ENCODE results near the gene SUMO3.

The SUMO3 gene

GRCh38 chr21:44764319-44765230, 53.3 kb downstream of the SUMO3 start:
- DNase-seq, result peak; percentile 14 to 36
- TF ChIP-seq GATA1 (IDR thresholded peaks at IDR 0.05; ENCODE audit: low read depth, low read length) (no peak), POLR2A (IDR thresholded peaks at IDR 0.05; ENCODE audit: low read length) (no peak)

DNA sequence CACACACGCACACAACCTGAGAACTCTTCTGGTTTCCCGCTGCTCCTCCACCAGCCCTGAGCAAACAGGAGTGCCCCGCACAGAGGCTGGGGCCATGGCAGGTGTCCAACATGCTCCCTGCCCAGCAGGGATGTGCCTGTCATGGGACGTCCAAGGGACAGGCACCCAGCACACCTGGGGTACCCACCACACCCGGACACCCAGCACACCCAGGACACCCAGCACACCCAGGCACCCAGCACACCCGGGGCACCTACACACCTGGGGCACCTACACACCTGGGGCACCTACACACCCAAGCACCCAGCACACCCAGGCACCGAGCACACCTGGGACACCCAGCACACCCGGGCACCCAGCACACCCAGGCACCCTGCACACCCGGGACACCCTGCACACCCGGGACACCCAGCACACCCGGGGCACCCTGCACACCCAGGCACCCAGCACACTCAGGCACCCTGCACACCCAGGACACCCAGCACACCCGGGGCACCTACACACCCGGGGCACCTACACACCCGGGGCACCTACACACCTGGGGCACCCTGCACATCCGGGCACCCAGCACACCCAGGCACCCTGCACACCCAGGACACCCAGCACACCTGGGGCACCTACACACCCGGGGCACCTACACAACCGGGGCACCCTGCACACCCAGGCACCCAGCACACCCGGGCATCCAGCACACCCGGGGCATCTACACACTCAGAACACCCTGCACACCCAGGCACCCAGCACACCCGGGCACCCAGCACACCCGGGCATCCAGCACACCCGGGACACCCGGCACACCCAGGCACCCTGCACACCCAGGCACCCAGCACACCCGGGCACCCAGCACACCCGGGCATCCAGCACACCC, 54.2 kb downstream of the SUMO3 start:
- no peak for DNase-seq
- TF ChIP-seq GATA1 (IDR thresholded peaks at IDR 0.05; ENCODE audit: low read depth, low read length), result no peak
- no peak for TF ChIP-seq POLR2A (IDR thresholded peaks at IDR 0.05; ENCODE audit: low read length)

GRCh38 chr21:44763050-44763378, 54.8 kb downstream of the SUMO3 start:
- no peak for DNase-seq
- TF ChIP-seq POLR2A (IDR thresholded peaks at IDR 0.05; ENCODE audit: low read length), result no peak
- no peak for TF ChIP-seq GATA1 (IDR thresholded peaks at IDR 0.05; ENCODE audit: low read depth, low read length)

DNA sequence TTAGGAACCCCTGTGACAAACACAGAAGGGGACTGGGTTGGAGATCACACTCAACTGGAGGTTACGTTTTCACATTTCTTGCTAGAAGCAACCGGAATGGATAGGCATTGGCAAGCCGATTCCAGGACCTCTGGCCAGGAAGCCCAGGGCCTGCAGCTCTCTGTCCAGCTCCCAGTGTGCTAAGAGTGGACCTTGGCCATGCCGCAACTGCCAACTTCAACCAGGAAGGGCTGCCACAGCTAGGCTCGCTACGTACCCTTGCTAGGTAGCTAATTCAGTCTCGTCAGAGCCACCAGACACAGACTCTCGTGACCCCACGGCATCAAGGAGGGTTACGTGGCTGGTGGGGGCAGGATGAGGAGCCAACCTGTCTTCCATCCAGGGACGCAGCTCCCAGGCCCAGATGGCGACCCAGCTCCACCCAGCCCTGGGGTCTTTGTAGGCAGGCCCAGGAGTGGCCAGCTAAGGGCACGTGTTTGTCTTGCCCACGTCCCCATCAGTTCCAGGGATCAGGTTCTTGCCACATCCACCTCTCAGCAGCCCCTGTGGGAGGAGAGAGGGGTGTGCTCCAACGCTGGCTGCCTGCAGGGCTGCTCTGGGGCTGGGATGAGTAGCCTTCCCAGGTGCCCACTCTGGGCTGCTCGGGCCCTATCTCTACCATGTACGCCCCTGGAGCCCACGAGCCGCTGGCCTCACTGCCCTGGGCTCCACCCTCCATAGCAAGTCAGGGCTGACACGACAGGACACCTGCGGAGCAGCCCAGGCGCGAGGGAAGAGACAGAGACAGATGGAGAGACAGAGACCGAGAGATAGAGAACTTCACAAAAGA, 55.4 kb downstream of the SUMO3 start:
- no peak for DNase-seq
- no peak for TF ChIP-seq GATA1 (IDR thresholded peaks at IDR 0.05; ENCODE audit: low read depth, low read length)
- TF ChIP-seq POLR2A (IDR thresholded peaks at IDR 0.05; ENCODE audit: low read length), result no peak

DNA sequence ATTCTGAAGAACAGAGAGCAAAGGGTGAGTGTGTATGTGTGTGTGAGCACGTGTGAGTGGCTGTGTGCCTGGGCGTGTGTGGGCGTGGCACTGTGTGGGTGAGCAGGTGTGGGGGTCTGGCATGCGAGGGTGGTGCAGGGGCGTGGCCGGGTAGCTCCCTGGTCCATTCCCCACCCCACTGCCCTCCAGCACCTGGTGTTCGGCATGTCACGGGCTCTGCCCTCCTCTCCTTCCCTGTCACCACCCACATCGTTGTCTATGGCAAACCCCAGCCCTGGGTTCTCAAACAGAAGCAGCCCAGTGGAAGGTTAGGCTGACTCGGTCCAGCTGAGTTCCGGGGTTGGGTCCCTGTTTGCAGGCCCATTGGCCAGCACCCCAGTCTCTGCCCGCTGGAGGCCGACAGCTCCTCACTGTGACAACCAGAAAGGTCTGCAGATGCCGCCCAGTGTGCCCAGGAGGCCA, 56.1 kb downstream of the SUMO3 start:
- no peak for DNase-seq
- TF ChIP-seq POLR2A (IDR thresholded peaks at IDR 0.05; ENCODE audit: low read length) (no peak), GATA1 (IDR thresholded peaks at IDR 0.05; ENCODE audit: low read depth, low read length) (no peak)

- DNase-seq, result peak in 1 of 2 experiments; percentile 12
- TF ChIP-seq GATA1 (IDR thresholded peaks at IDR 0.05; ENCODE audit: low read depth, low read length), result no peak
- TF ChIP-seq POLR2A (IDR thresholded peaks at IDR 0.05; ENCODE audit: low read length), result no peak
Measured at GRCh38 chr21:44761011-44761729, 56.7 kb downstream of the SUMO3 start.

DNA sequence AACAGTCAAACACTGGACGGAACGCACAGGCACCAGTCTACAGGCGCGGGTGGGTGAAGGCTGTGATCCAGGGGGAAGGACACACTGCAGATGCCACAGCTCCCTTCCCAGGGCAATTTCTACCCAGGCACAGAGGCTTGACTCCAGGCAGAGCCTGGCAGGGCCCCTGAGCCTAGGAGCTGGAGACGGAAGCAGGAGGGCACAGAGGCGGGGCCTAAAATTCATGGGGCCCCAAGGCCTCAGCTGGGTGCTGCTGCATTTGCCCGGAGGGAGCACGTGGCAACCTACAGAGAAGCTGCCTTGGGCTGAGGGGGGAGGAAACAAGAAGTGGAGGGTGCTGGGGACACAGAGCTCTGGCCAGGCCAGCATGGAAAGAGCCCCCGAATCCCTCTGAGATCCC, 57.5 kb downstream of the SUMO3 start:
- DNase-seq, result no peak
- TF ChIP-seq GATA1 (IDR thresholded peaks at IDR 0.05; ENCODE audit: low read depth, low read length), result no peak

- TF ChIP-seq GATA1 (IDR thresholded peaks at IDR 0.05; ENCODE audit: low read depth, low read length) (no peak), POLR2A (IDR thresholded peaks at IDR 0.05; ENCODE audit: low read length) (no peak)
- no peak for DNase-seq
Measured at GRCh38 chr21:44759628-44760285, 58.1 kb downstream of the SUMO3 start.

DNA sequence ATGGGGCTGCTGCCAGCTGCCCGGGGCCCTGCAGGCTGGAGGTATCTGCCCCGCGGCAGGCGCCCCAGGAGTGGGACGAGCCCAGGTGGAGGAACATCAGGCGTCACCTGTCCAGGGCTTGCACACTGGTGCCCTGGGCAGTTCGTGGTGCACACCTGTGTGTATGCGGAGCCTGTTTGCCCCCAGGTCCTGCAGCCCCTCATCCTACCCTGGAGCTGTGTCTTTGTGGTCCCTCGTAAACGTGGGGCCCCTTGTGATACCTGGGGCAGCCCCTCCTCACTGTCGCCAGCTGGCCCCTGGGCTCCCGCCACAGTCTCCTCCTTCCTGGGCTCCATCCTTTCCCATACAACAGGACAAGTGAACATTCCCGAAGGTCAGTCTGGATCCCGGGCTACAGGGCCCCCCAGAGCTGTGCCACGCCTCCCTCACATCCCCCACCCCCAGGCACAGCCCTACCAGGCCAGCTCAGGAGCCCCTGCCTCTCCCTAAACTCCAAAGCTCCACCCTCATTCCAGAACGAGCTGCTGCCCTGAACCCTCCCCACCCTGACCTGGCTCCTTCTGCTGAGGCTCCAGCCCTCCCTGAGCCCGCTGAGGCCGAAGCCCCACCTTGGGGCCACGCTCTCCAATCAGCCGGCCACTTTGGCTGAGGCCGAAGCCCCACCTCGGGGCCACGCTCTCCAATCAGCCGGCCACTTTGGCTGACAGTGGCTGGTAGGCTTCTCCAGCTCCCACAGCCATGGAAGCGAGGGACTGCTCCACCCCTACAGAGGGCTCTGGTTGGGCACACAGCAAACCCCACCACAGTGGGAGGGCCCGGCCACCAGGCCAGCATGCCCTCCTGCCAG, 58.9 kb downstream of the SUMO3 start:
- DNase-seq, result no peak
- no peak for TF ChIP-seq POLR2A (IDR thresholded peaks at IDR 0.05; ENCODE audit: low read length)
- no peak for TF ChIP-seq GATA1 (IDR thresholded peaks at IDR 0.05; ENCODE audit: low read depth, low read length)

GRCh38 chr21:44758141-44758561, 59.7 kb downstream of the SUMO3 start:
- TF ChIP-seq POLR2A (IDR thresholded peaks at IDR 0.05; ENCODE audit: low read length), result no peak
- no peak for TF ChIP-seq GATA1 (IDR thresholded peaks at IDR 0.05; ENCODE audit: low read depth, low read length)
- DNase-seq, result no peak

- no peak for DNase-seq
- TF ChIP-seq POLR2A (IDR thresholded peaks at IDR 0.05; ENCODE audit: low read length) (no peak), GATA1 (IDR thresholded peaks at IDR 0.05; ENCODE audit: low read depth, low read length) (no peak)
Measured at GRCh38 chr21:44757731-44758130, 60.1 kb downstream of the SUMO3 start.

Data from erythroblast (primary cell).